ENCODE measurements around the gene OTULIN.

The OTULIN gene

GRCh38 chr5:14664270-14665100 is at the start of gene OTULIN:
OTULIN (plus strand) TSS chr5:14664718; CDS start chr5:14664826, 108 bp downstream.
- DNase-seq (ENCODE audit: low read depth in 2 of 3, low spot score in 1 of 3): peak; percentile 65 to 84 (median 78)

- DNase-seq (ENCODE audit: low read depth in 2 of 3, low spot score in 1 of 3): no peak
Observed at GRCh38 chr5:14615365-14615764, 49.2 kb upstream of the OTULIN start.

GRCh38 chr5:14617441-14617840 is 47.1 kb upstream of the OTULIN start:
- DNase-seq (ENCODE audit: low read depth in 2 of 3, low spot score in 1 of 3): no peak

GRCh38 chr5:14627270-14627669 is 37.2 kb upstream of the OTULIN start:
- no peak for DNase-seq (ENCODE audit: low read depth in 2 of 3, low spot score in 1 of 3)

- DNase-seq (ENCODE audit: low read depth in 2 of 3, low spot score in 1 of 3): peak; percentile 17 to 43 (median 26)
Observed at GRCh38 chr5:14628346-14628745, 36.2 kb upstream of the OTULIN start.

GRCh38 chr5:14630671-14631070 is 33.8 kb upstream of the OTULIN start:
- no peak for DNase-seq (ENCODE audit: low read depth in 2 of 3, low spot score in 1 of 3)

- no peak for DNase-seq (ENCODE audit: low read depth in 2 of 3, low spot score in 1 of 3)
Observed at GRCh38 chr5:14635656-14636055, 28.9 kb upstream of the OTULIN start.

- no peak for DNase-seq (ENCODE audit: low read depth in 2 of 3, low spot score in 1 of 3)
Observed at GRCh38 chr5:14640765-14641164, 23.8 kb upstream of the OTULIN start.

- DNase-seq (ENCODE audit: low read depth in 2 of 3, low spot score in 1 of 3): no peak
Observed at GRCh38 chr5:14644623-14645237, 19.8 kb upstream of the OTULIN start.

GRCh38 chr5:14650052-14650451 is 14.5 kb upstream of the OTULIN start:
- DNase-seq (ENCODE audit: low read depth in 2 of 3, low spot score in 1 of 3): no peak

GRCh38 chr5:14655146-14655741 is 9.3 kb upstream of the OTULIN start:
- DNase-seq (ENCODE audit: low read depth in 2 of 3, low spot score in 1 of 3): no peak

- DNase-seq (ENCODE audit: low read depth in 2 of 3, low spot score in 1 of 3): no peak
Observed at GRCh38 chr5:14656898-14657297, 7.6 kb upstream of the OTULIN start.

GRCh38 chr5:14659821-14660607 is 4.5 kb upstream of the OTULIN start:
- no peak for DNase-seq (ENCODE audit: low read depth in 2 of 3, low spot score in 1 of 3)

GRCh38 chr5:14660833-14661232 is 3.7 kb upstream of the OTULIN start:
- DNase-seq (ENCODE audit: low read depth in 2 of 3, low spot score in 1 of 3): no peak

GRCh38 chr5:14662721-14663260 is 1.7 kb upstream of the OTULIN start:
- DNase-seq (ENCODE audit: low read depth in 2 of 3, low spot score in 1 of 3): no peak

- DNase-seq (ENCODE audit: low read depth in 2 of 3, low spot score in 1 of 3): peak in 1 of 3 donors; percentile 20
Observed at GRCh38 chr5:14663734-14664269, 716 bp upstream of the OTULIN start.

- DNase-seq (ENCODE audit: low read depth in 2 of 3, low spot score in 1 of 3): peak in 1 of 3 donors; percentile 18
Observed at GRCh38 chr5:14665101-14665822, 744 bp downstream of the OTULIN start.

- peak in 2 of 3 donors; percentile 34 to 50 for DNase-seq (ENCODE audit: low read depth in 2 of 3, low spot score in 1 of 3)
Observed at GRCh38 chr5:14665949-14666348, 1.4 kb downstream of the OTULIN start.

- no peak for DNase-seq (ENCODE audit: low read depth in 2 of 3, low spot score in 1 of 3)
Observed at GRCh38 chr5:14666357-14666756, 1.8 kb downstream of the OTULIN start.

- DNase-seq (ENCODE audit: low read depth in 2 of 3, low spot score in 1 of 3): no peak
Observed at GRCh38 chr5:14667290-14667689, 2.8 kb downstream of the OTULIN start.

All from stimulated activated CD4-positive, alpha-beta T cell treated with anti-CD3 and anti-CD28 coated beads, Interleukin-12 subunit alpha, Interleukin-12 subunit beta, amount 100 ng/mL, for 48 hours (primary cell).